HG03196 (cell line): Measurements from ENCODE around the gene DNAJB6.

Source experiments
- ATAC-seq: cut with Tn5 transposase; IDR thresholded peaks from one replicate; pipeline ENCODE4 v1.9.1; 2021; ENCODE audit not compliant: unreplicated experiment

DNAJB6 gene

GRCh38 chr7:157425137-157425731 is 88.4 kb downstream of the DNAJB6 start:
- ATAC-seq, result no peak

DNA sequence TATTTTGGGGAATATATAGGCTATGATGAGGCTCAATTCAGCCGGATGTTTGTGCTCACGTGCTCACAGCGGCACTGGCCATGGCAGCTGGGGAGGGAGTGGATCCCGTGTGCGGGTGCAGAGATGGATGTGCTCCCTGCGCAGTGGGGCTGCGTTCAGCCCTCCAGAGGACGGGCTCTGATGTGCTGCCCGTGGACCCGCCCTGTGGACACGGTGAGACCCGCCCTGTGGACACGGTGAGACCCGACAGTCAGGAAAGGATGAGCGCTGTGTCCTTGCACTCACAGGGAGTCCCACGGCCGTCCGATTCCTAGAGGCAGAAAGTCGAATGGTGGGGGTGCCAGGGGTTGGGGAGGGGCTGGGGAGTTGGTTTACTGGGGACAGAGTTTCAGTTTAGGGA is 89.0 kb downstream of the DNAJB6 start:
- ATAC-seq, result no peak

DNA sequence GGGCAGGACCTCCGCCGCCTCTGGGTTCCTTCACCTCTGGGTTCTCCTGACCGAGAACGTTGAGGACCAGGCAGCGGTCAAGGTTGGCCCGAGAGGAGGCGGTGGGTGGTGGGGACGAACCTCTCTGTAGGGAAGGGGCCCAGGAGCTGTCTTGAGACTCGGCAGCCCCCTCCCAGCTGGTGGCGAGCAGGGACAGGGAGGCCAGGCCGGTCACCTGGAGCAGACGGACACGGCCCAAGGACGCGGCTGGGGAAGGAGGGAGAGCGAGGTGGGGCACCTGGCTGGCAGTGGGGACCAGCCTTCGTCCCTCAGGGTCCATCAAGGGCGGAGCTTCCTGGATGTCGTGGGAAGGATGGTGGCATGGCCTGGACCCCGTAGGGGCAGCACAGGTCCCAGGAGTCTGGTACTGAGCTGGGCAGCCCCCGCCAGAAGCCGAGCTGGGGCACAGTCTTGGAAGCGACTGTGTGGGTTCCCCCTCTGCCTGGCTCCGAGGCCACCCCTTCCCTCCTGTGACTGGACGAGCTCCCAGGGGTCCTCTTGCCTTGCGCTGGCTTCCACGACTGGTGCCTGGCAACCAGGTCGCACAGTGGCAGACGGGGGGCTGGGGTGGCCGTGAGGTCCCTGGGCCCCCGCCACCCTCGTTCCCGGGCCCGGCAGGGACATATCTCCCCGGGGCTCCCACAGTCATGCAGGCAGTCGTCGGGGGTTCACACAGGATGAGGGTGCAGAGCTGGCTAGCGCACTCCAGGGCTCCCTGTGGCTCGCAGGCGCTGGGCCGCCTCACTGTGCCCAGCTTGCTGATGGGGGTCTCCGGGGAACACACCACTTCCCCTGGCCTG is 89.9 kb downstream of the DNAJB6 start:
- no peak for ATAC-seq

GRCh38 chr7:157427811-157428553 is 91.2 kb downstream of the DNAJB6 start:
- no peak for ATAC-seq

DNA sequence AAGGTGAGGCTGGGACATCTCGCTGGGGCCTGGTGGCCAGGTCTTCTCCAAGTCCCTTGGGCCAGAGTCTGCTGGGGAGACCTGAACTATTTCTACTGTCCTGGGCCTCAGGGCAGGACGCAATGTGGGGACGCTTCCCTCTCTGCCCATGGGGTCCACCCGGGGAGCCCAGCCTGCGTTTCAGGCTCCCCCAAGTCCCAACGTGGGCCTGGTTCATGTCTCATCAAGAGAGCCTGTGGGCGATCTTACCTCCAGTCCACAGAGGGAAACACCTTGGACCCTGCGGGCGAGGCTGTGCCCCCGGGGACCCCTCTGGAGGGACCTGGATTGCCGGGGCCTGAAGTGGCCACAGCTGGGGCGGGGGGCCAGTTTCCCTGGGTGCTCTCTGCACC is 91.7 kb downstream of the DNAJB6 start:
- no peak for ATAC-seq

GRCh38 chr7:157429001-157429679 is 92.3 kb downstream of the DNAJB6 start:
- ATAC-seq, result no peak

DNA sequence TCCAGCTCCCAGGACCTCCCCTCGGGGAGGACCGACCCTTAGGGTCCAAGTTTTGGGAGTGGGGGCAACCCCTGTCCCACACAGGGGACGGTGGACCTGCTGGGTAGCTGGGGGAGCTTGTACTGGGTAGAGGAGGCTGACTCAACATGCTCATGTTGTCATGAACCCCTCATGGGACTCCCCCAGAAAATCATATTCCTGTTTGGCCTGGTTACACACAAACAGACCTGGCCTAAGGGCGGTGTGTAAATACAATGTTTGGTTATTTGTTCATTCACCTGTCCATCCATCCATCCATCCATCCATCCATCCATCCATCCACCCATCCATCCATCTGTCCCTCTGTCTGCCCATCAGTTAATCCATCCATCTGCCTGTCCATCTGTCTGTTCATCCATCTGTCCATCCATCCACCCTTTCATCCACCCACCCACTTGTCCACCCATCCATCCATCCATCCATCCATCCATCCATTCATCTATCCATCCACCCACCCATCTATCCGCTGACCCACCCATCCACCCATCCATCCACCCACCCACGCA is 92.9 kb downstream of the DNAJB6 start:
- no peak for ATAC-seq

DNA sequence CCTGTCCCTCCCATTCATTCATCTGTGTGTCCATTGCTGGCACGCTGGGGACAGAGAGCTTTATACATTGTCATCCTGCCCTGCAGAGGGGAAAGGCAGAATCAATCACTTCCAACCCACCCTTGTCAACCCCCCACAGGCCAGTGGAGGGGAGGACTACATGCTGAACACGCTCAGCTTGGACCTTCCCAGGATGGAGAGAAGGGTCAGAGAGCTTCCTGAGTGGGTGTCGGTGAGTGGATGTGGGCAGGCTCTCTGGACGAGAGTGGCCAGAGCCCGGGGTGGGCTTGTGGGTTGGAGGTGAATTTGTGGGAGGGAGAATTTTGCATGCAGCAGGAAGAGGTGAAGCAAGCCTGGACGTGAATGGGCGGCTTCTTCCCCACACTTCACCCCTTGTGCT is 93.9 kb downstream of the DNAJB6 start:
- ATAC-seq, result no peak

GRCh38 chr7:157431173-157431950 is 94.6 kb downstream of the DNAJB6 start:
- ATAC-seq, result no peak

DNA sequence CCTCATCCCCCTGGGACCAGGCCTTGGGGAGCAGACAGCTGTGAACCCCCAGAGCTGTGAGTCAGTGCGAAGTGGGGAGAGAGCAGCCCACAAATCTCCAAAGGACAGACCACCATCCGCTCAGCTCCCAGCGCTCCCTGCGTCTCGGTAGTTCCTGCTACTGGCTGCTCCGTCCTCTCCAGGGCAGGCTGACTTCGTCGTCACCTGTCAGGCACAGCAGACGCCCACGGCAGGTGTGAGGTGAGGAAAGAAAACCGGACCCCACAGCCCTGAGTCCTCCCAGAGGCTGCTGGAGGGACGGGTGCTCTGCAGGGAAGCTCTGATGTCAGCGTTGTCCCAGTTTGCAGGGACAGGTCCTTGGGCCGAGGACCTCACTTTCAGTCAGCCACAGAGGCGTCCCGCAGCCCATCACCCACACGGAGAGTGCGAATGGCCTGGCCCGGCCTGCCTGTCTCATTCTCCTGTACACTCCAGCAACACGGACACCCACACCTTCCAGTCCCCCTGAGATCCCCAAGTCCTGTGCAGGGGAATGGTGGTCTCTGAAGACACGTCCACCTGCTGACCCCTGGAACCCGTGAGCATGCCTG is 95.2 kb downstream of the DNAJB6 start:
- ATAC-seq, result no peak

- ATAC-seq, result no peak
These were observed 95.7 kb downstream of the DNAJB6 start for GRCh38 chr7:157432541-157432956.

DNA sequence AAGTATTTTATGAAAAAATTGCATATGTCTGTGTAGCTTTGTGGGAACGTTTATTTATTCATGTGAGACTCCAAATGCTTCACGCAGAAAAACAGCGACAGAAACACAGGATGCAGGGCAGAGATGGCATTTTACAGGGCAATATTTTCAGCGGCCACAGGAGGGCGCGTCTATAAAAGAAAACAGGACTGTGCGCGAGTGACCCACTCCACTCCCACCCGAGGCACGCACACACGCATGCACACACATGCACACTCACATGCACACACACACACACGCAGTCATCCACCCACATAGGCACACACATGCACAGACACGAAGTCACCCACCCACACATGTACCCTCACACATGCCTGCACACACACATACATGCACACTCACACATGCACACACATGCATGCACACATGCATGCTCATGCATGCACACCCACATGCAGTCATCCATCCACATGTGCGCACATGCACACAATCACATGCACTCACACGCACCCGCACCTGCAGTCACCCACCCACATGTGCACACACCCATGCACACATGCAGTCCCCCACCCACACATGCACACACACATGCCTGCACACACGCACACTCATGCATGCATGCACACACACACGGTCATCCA is 96.3 kb downstream of the DNAJB6 start:
- ATAC-seq, result no peak

GRCh38 chr7:157433628-157434027 is 96.8 kb downstream of the DNAJB6 start:
- ATAC-seq, result no peak

DNA sequence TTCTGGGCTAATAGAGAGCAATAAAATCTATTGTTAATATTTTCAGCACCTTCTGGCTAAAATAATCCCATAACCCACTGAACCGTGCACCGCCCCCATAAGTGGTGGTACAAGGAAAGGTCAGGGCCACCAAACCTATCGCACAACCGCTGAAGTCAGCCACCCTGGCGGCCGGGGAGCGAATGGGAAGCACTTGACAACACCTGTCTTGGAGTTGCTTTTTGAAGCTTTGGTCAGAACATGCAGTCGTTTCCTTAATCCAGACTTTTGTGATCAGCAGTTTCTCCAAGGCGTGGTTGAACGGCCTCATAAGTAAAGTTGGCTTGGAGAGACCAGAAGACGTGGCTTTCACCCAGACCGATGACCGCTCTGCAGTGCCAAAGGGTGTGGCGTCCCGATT is 97.4 kb downstream of the DNAJB6 start:
- ATAC-seq, result no peak

DNA sequence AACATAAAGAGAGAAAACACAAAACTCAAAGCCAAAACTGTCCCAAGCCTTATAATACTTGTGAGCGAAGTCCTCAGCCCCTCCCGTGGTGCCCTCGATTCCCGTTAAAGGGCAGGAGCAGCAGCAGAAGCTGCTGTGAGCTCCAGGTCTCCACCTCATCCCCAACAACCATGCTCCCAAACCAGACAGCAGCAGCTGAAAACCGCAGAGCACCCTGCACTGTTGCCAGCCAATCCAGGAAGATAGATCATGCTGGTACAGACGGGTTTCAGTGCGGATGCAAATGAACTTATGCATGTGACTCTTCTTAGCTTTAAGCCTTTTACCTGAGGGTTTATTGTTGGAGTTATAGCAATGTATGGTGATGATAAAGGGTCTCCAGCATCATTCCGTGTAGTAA is 97.9 kb downstream of the DNAJB6 start:
- ATAC-seq, result no peak

DNA sequence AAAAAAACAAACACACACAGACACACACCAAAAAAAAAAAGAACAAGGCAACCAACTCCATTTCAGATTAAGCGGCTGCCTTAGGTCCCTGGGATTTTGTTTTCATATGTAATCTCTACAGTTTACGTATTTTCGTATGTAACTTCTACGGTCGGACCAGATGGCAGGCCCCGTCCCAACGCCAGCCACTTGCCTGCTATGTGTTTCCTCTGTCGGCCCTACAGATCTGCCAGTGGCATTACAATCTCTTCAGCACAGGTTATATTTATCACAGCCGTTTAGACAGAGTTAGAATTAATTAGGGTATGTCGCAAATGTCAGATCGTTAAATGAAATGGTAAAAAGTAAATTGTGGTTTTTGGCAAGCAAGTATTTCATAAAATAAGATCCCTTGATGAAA is 99.3 kb downstream of the DNAJB6 start:
- no peak for ATAC-seq

DNA sequence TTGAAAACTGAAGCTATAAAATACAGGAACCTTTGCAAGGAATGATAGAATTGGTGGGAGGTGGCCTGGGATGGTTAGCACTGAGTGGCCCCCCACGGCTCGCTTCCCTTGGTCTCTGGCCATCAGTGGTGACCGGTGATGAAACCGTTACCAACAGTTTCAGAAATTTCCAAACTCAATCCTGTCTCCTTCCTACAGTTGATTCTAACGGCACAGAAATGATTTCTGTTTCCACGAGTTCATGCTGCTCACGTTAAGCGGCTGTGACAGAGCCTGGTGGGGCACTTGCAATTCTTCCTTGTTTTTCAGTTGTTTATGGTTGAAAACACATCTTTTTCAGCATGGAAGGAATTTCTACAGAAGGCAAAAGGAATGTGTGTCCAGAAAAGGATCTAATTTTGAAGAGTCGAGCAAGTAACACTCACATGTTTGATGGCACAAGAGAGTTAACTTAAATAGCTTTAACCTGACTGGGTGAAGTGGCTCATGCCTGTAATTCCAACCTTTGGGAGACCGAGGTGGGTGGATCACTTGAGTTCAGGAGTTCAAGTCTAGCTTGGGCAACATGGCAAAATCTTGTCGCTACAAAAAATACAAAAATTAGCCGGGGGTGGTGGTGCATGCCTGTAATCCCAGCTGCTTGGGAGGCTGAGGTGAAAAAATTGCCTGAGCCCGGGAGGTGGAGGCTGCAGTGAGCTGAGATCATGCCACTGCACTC is 100.1 kb downstream of the DNAJB6 start:
- ATAC-seq, result no peak

DNA sequence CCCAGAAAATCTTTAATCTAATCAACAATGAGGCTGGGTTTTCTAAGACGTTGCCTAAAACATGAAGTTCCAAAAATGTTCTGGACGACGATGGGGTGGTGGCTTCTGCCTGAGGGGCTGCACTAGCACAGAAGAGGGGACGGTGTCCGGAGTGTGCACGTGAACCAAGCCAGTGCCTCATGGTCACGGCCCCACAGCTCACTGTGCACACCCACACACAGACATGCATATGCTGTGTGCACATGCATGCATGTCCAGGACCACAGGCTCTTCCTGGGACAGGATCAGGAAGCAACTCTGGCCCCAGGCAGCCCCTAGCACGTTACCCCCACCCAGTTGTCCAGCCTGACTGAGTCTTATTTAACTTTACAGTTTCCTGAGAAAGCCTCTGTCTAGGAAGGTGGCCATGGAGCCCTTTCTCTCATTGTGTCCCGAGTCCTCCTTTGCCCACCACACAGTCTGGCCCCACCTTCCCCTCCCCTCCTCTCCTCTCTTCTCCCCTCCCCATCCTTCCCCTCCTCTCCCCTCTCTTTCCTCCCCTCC is 100.8 kb downstream of the DNAJB6 start:
- no peak for ATAC-seq
